NB4 (cell line): ENCODE data around the gene FOXF1.

ENCODE experiments used
- DNase-seq: peaks from one replicate; pipeline ENCODE4 v3.0.0; 2010; ENCODE audit warnings: low read depth
- H3K4me3 ChIP-seq: one replicate; pipeline ENCODE4 v1.5.1; 2011; ENCODE audit warnings: mild to moderate bottlenecking, low read depth, low read length, moderate library complexity
- CTCF ChIP-seq: IDR thresholded peaks from one replicate; pipeline ENCODE4 v1.5.1; 2012; ENCODE audit warnings: low read depth, low read length
- MAX ChIP-seq: IDR thresholded peaks from 2 replicates; pipeline ENCODE4 v1.6.1; 2011; ENCODE audit warnings: low read depth, low read length
- MYC ChIP-seq: IDR thresholded peaks from 2 replicates; pipeline ENCODE4 v1.6.1; 2011; ENCODE audit warnings: low read depth, low read length
- POLR2A ChIP-seq: IDR thresholded peaks from 2 replicates; pipeline ENCODE4 v1.6.1; 2011; ENCODE audit warnings: mild to moderate bottlenecking; ENCODE audit not compliant: insufficient read length; ENCODE audit errors: extremely low read depth

Gene FOXF1

GRCh38 chr16:86466696-86467406, 43.5 kb upstream of the FOXF1 start:
- H3K4me3 ChIP-seq = no peak overlapping the region
- DNase-seq = peak; percentile 8
- no peak for TF ChIP-seq MAX
- TF ChIP-seq MYC = no peak
- TF ChIP-seq POLR2A = no peak

GRCh38 chr16:86467490-86467889, 42.8 kb upstream of the FOXF1 start:
- TF ChIP-seq MYC = no peak
- no peak for TF ChIP-seq CTCF
- no peak for TF ChIP-seq POLR2A
- TF ChIP-seq MAX = no peak
- no peak for DNase-seq
- H3K4me3 ChIP-seq = no peak overlapping the region

- DNase-seq = no peak
Observed at GRCh38 chr16:86470964-86471363, 39.4 kb upstream of the FOXF1 start.

GRCh38 chr16:86471896-86472295, 38.4 kb upstream of the FOXF1 start:
- DNase-seq = peak; percentile 22
- no peak for TF ChIP-seq POLR2A
- TF ChIP-seq MAX = no peak
- no peak for TF ChIP-seq CTCF
- H3K4me3 ChIP-seq = no peak overlapping the region

More at GRCh38 chr16:86470964-86471363, 39.4 kb upstream of the FOXF1 start:
- no peak for TF ChIP-seq MYC
- no peak for TF ChIP-seq POLR2A
- no peak for TF ChIP-seq MAX
- TF ChIP-seq CTCF = no peak
- no peak overlapping the region for H3K4me3 ChIP-seq

- H3K4me3 ChIP-seq = no peak overlapping the region
- DNase-seq = no peak
- TF ChIP-seq MAX (no peak), CTCF (no peak), MYC (no peak), POLR2A (no peak)
Observed at GRCh38 chr16:86472366-86472765, 38.0 kb upstream of the FOXF1 start.

GRCh38 chr16:86476956-86477534, 33.3 kb upstream of the FOXF1 start:
- no peak overlapping the region for H3K4me3 ChIP-seq
- no peak for DNase-seq
- no peak for TF ChIP-seq CTCF
- TF ChIP-seq MYC = no peak
- no peak for TF ChIP-seq MAX
- no peak for TF ChIP-seq POLR2A
